CD14-positive monocyte (primary cell): ENCODE measurements around the gene RNF43. TPM values are rescaled to one million over a fixed set of nuclear protein-coding genes. Genes with fewer than 3 reads are reported as not detected.

Experiments used
- DNase-seq, 3 donors: peaks; one replicate each; pipeline ENCODE4 v3.0.0-alpha.2; 2011 to 2022
- H2AFZ ChIP-seq: 2 replicates; pipeline ENCODE4 v1.6.0; 2012; ENCODE audit warnings: mild to moderate bottlenecking, low read depth, low read length, inconsistent platforms; ENCODE audit not compliant: insufficient read depth, poor library complexity, severe bottlenecking
- H3K27ac ChIP-seq, 2 donors: 1 replicate in 1 of 2; 2 replicates in 1 of 2; pipeline ENCODE4 v1.5.1; 2012 to 2013; ENCODE audit warnings: low read length in 2 of 2, control low read depth in 1 of 2, inconsistent platforms in 1 of 2, low read depth in 1 of 2, mild to moderate bottlenecking in 1 of 2
- H3K27me3 ChIP-seq, 2 donors: one replicate each; pipeline versions ENCODE4 v1.6.0 to v1.6.1; 2011 to 2013; ENCODE audit warnings: low read length in 2 of 2; ENCODE audit not compliant: control insufficient read depth in 2 of 2, insufficient read depth in 2 of 2
- H3K36me3 ChIP-seq, 2 donors: replicated peaks in 1 of 2; 1 replicate in 1 of 2; 2 replicates in 1 of 2; pipeline versions ENCODE4 v1.5.1 to v1.6.1; 2012 to 2013; ENCODE audit warnings: low read length in 2 of 2, control low read depth in 1 of 2, inconsistent platforms in 1 of 2, mild to moderate bottlenecking in 1 of 2; ENCODE audit not compliant: insufficient read depth in 2 of 2, control insufficient read depth in 1 of 2
- H3K4me1 ChIP-seq, 2 donors: 1 replicate in 1 of 2; 2 replicates in 1 of 2; pipeline versions ENCODE4 v1.5.1 to v1.6.1; 2012 to 2013; ENCODE audit warnings: low read length in 2 of 2, control low read depth in 1 of 2, inconsistent platforms in 1 of 2, mild to moderate bottlenecking in 1 of 2, moderate library complexity in 1 of 2; ENCODE audit not compliant: insufficient read depth in 2 of 2, control insufficient read depth in 1 of 2
- H3K4me2 ChIP-seq: replicated peaks from 2 replicates; pipeline ENCODE3; 2012; ENCODE audit warnings: low read length, moderate library complexity, mild to moderate bottlenecking; ENCODE audit not compliant: poor library complexity, severe bottlenecking; ENCODE audit errors: extremely low read depth
- H3K4me3 ChIP-seq, 3 experiments: fragments of 200-600 bp in 1 of 3; sonication (generic) in 1 of 3; replicated peaks in 1 of 3; 1 replicate in 2 of 3; 2 replicates in 1 of 3; pipeline ENCODE4 v1.5.1; 2011 to 2013; ENCODE audit warnings: low read length in 3 of 3, mild to moderate bottlenecking in 3 of 3, control low read depth in 2 of 3, low read depth in 2 of 3, inconsistent platforms in 1 of 3, moderate library complexity in 1 of 3
- H3K79me2 ChIP-seq: 2 replicates; pipeline ENCODE4 v1.6.0; 2012; ENCODE audit warnings: mild to moderate bottlenecking, control low read depth, inconsistent platforms, low read length, moderate library complexity; ENCODE audit not compliant: insufficient read depth
- H3K9ac ChIP-seq: 2 replicates; pipeline ENCODE4 v1.6.0; 2017; ENCODE audit warnings: low read length, mild to moderate bottlenecking; ENCODE audit not compliant: insufficient read depth, poor library complexity, severe bottlenecking
- H3K9me3 ChIP-seq, 2 donors: replicated peaks in 1 of 2; 1 replicate in 1 of 2; 2 replicates in 1 of 2; pipeline versions ENCODE4 v1.5.1 to v1.6.1; 2012 to 2013; ENCODE audit warnings: low read length in 2 of 2, control low read depth in 1 of 2; ENCODE audit not compliant: control insufficient read depth in 1 of 2, insufficient read depth in 1 of 2
- H4K20me1 ChIP-seq: 2 replicates; pipeline ENCODE4 v1.6.0; 2012; ENCODE audit warnings: mild to moderate bottlenecking, low read length, control low read depth, moderate library complexity; ENCODE audit not compliant: insufficient read depth
- H3K27ac Mint-ChIP-seq, 7 donors: one replicate each; pipeline ENCODE4 v1.8.0; 2020; ENCODE audit warnings: mild to moderate bottlenecking in 7 of 7, mixed read lengths in 7 of 7, moderate library complexity in 6 of 7, inconsistent platforms in 2 of 7
- H3K27me3 Mint-ChIP-seq, 3 donors: one replicate each; pipeline ENCODE4 v1.8.0; 2021 to 2022; ENCODE audit warnings: low read depth in 3 of 3, mild to moderate bottlenecking in 3 of 3, mixed read lengths in 3 of 3, moderate library complexity in 3 of 3, inconsistent platforms in 1 of 3
- H3K36me3 Mint-ChIP-seq, 2 donors: one replicate each; pipeline ENCODE4 v1.8.0; 2020; ENCODE audit warnings: mixed read lengths in 2 of 2, inconsistent platforms in 1 of 2, mild to moderate bottlenecking in 1 of 2
- H3K4me1 Mint-ChIP-seq: one replicate; pipeline ENCODE4 v1.8.0; 2020; ENCODE audit warnings: mild to moderate bottlenecking, mixed read lengths
- H3K4me3 Mint-ChIP-seq, 2 donors: one replicate each; pipeline ENCODE4 v1.8.0; 2020; ENCODE audit warnings: mild to moderate bottlenecking in 2 of 2, mixed read lengths in 2 of 2, moderate library complexity in 1 of 2
- H3K9me3 Mint-ChIP-seq, 7 donors: one replicate each; pipeline ENCODE4 v1.8.0; 2020 to 2022; ENCODE audit warnings: mixed read lengths in 7 of 7, mild to moderate bottlenecking in 6 of 7, moderate library complexity in 6 of 7, inconsistent platforms in 2 of 7
- CTCF ChIP-seq: fragments of 200-600 bp; IDR thresholded peaks from one replicate; pipeline ENCODE4 v1.8.0; 2022; ENCODE audit warnings: antibody characterized with exemption, mild to moderate bottlenecking
- WGBS: methylation state at CpG from one replicate; pipeline ENCODE4 v1.1.5; 2013; ENCODE audit warnings: missing lambda C conversion rate; ENCODE audit not compliant: insufficient coverage; 5-methylcytosine and 5-hydroxymethylcytosine counted together
- intact Hi-C, 2 donors: fragments of 100-400 bp; cut with micrococcal nuclease; formaldehyde crosslinking; loops; one replicate each; pipeline versions ENCODE4 v1.15.0 to v1.15.1; 2023
- polyA plus RNA-seq, 3 donors: library from polyadenylated mRNA; depleted of rRNA in 1 of 3; unstranded in 2 of 3; stranded (reverse) in 1 of 3; fragments of 300-500 nt in 2 of 3; fragments of >200 nt in 1 of 3; fragmentation: Illumina TruSeq in 2 of 3; gene quantifications; 1 replicate in 2 of 3; 2 replicates in 1 of 3; pipeline ENCODE4 v1.2.3, GENCODE V29; 2012 to 2021

Gene RNF43
- polyA plus RNA-seq, 3 donors: 0.01 to 0.11 TPM; not detected in 1

GRCh38 chr17:58411408-58411894, 5.9 kb downstream of the RNF43 start:
- no peaks in the 10 kb centered on the region for H3K36me3 Mint-ChIP-seq
- no peak overlapping the region for H2AFZ ChIP-seq
- no peak overlapping the region for H3K27ac ChIP-seq
- no peak overlapping the region for H3K4me2 ChIP-seq
- H3K9me3 ChIP-seq: no peaks in the 10 kb centered on the region
- no peak overlapping the region for H3K4me3 ChIP-seq
- intact Hi-C loops: no loop called here
- H3K4me3 Mint-ChIP-seq: peak overlapping the region in 1 of 2 donors; percentile 15
- no peaks in the 10 kb centered on the region for H3K79me2 ChIP-seq
- H4K20me1 ChIP-seq: no peaks in the 10 kb centered on the region
- no peaks in the 10 kb centered on the region for H3K9me3 Mint-ChIP-seq
- no peak for TF ChIP-seq CTCF
- H3K4me1 Mint-ChIP-seq: no peaks in the 10 kb centered on the region
- no peak for DNase-seq
- H3K4me1 ChIP-seq: no peaks in the 10 kb centered on the region
- no peak overlapping the region for H3K9ac ChIP-seq
- WGBS: no CpG with 5 or more reads among the region's 1 CpG
- H3K36me3 ChIP-seq: no peaks in the 10 kb centered on the region
- peaks cover 0 to 7% (median 5%) of the 10 kb centered on the region in 3 donors for H3K27me3 Mint-ChIP-seq
- H3K27ac Mint-ChIP-seq: no peak overlapping the region
- no peaks in the 10 kb centered on the region for H3K27me3 ChIP-seq

GRCh38 chr17:58410714-58411407, 6.5 kb downstream of the RNF43 start:
- DNase-seq: no peak
- Histone ChIP-seq H3K79me2 (no peaks in the 10 kb centered on the region), H3K9ac (no peak overlapping the region), H3K4me3 (no peak overlapping the region), H3K36me3 (no peaks in the 10 kb centered on the region), H3K4me1 (no peaks in the 10 kb centered on the region), H4K20me1 (no peaks in the 10 kb centered on the region), H3K4me2 (no peak overlapping the region), H2AFZ (no peak overlapping the region), H3K27ac (no peak overlapping the region), H3K27me3 (no peaks in the 10 kb centered on the region), H3K9me3 (no peaks in the 10 kb centered on the region)
- Mint-ChIP-seq H3K27me3 (peaks cover 0 to 7% (median 5%) of the 10 kb centered on the region in 3 donors), H3K27ac (no peak overlapping the region), H3K9me3 (no peaks in the 10 kb centered on the region), H3K4me1 (no peaks in the 10 kb centered on the region), H3K4me3 (no peak overlapping the region), H3K36me3 (no peaks in the 10 kb centered on the region)
- intact Hi-C loops: no loop called here
- TF ChIP-seq CTCF: no peak
